ENCODE results near the gene GRB2.
"Not testable (repeated sequence)": the region's sequence is repeated elsewhere in the genome, so short reads cannot be mapped to it uniquely, and the experiment has no call there.

GRB2 gene

GRCh38 chr17:75405365-75406221, at the start of gene GRB2:
TSS of gene GRB2 (minus strand) at chr17:75405678. CDS start at chr17:75393628, 12,050 bp downstream.
- DNase-seq (ENCODE audit: extremely low read depth in 1 of 2, low read depth in 1 of 2) = peak; percentile 99 to 100

DNA sequence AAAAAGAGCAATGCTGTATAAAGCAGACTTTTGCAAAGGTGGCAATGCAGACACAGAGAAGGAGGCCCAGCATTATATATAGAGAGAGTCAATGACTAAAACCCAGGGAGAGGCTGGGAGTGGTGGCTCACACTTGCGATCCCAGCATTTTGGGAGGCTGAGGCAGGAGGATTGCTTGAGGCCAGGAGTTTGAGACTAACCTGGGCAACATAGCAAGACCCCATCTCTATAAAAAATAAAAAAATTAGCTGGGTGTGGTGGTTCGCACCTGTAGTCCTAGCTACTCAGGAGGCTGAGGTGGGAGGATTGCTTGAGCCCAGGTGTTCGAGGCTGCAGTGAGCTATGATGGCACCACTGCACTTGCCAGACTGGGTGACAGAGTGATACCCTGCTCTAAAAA, 49.2 kb upstream of the GRB2 start:
- DNase-seq (ENCODE audit: extremely low read depth in 1 of 2, low read depth in 1 of 2) = not testable (repeated sequence)

DNA sequence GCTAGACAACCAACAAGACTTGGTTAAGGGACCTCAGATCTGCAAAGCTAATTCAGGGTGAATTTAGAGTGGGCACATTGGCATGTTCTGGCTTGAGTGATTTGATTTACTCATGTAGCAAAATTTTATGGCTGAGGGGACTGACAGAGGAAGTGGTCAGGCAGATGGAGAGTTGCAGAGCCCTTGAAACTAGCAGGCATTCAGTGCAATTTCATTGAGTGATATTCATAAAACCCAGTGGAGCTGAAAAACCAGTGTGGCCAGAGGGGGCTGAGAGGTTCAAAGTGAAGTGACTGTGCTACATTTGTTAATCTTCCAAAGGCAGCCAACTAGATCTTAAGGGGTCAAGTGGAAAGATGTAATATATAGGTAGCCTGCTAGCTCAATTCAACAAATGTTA, 48.7 kb upstream of the GRB2 start:
- no peak for DNase-seq (ENCODE audit: extremely low read depth in 1 of 2, low read depth in 1 of 2)

GRCh38 chr17:75450270-75450669, 44.8 kb upstream of the GRB2 start:
- no peak for DNase-seq (ENCODE audit: extremely low read depth in 1 of 2, low read depth in 1 of 2)

DNA sequence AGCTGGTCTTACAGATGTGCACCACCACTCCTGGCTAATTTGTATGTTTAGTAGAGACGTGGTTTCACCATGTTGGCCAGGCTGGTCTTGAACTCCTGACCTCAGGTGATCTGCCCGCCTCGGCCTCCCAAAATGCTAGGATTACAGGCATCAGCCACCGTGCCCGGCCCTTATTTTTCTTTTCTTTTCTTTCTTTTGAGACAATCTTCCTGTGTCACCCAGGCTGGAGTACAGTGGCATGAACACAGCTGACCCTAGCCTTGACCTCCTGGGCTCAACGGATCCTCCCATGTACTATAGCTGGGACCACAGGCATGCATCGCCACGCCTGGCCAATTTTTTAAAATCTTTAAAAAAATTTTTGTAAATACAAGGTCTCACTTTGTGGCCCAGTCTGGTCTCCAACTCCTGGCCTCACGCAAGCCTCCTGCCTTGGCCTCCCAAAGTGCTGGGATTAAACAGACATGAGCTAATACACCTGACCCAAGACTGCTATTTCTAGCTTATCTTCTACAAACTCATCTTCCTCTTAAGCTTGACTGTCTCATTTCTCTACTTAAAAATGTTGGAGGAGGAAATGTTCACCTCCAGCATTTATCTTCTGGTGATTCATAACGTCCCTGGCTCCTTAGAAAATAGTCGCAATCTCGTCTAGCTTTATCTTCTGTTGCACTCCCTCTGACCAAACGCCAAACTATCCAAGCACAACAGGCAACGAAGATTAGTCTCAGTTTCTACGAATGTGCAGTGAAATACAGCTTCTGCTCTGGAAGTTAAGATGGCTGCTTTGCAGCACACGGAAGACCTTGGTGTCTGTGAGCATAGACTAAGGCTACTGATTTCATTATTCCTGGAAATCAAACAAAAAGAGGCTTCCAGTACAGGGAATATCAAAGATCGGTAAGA, 42.7 kb upstream of the GRB2 start:
- no peak for DNase-seq (ENCODE audit: extremely low read depth in 1 of 2, low read depth in 1 of 2)

DNA sequence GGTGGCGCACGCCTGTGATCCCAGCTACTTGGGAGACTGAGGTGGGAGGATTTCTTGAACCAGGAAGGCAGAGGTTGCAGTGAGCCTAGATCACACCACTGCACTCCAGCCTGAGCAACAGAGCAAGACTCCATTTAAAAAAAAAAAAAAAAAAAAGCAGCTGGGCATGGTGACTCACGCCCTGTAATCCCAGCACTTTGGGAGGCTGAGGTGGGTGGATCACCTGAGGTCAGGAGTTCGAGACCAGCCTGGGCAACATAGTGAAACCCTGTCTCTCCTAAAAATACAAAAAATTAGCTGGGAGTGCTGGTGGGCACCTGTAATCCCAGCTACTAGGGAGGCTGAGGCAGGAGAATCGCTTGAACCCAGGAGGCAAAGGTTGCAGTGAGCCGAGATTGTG, 40.4 kb upstream of the GRB2 start:
- DNase-seq (ENCODE audit: extremely low read depth in 1 of 2, low read depth in 1 of 2) = not testable (repeated sequence)

GRCh38 chr17:75445296-75445695, 39.8 kb upstream of the GRB2 start:
- DNase-seq (ENCODE audit: extremely low read depth in 1 of 2, low read depth in 1 of 2) = no peak

GRCh38 chr17:75442168-75443103, 37.0 kb upstream of the GRB2 start:
- DNase-seq (ENCODE audit: extremely low read depth in 1 of 2, low read depth in 1 of 2) = no peak

DNA sequence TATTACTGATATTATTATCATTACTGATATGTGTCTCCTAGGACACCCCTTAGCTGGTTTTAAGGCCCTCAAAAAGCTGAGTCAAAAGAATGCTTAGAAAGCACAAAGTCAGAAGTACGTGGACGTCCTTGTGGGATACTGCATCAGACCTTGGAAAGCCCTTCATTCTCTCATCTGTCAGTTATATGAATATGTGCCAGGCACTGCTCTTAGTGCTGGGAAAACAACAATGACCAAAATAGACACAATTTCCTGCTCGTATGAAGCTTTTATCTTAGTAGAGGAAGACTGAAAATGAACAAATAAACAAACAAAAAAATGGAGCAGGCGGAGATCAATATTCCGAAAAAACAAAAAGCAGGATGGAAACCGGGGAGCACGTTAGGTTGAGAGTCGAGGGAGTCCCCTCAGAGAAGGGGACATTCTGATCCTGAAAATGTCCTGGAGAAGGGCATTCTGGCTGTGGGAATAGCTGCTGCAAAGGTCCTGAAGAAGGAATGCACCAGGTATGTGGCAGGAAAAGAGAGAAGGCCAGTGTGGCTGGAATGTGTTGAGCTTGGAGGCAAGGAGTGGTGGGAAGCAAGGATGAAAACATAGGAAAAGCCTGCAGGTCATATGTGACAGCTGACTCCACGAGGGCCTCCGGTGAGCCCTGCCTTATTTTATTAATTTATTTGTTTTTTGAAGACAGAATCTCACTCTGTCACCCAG, 35.4 kb upstream of the GRB2 start:
- no peak for DNase-seq (ENCODE audit: extremely low read depth in 1 of 2, low read depth in 1 of 2)

DNA sequence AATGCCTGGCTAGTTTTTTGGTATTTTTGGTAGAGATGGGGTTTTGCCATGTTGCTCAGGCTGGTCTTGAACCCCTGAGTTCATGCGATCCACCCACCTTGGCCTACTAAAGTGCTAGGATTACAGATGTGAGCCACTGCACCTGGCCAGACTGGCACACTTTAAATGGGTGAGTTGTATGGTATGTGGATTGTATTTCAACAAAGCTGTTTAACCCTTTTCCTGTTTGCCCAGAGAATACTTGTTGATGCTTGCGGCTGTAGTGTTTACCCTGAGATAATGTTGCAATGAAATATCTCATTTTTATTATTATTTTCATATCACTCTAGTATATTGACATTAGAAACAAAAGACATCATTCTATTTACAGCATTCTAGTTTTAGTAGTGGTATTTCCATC, 33.8 kb upstream of the GRB2 start:
- DNase-seq (ENCODE audit: extremely low read depth in 1 of 2, low read depth in 1 of 2) = no peak

GRCh38 chr17:75437404-75437803, 31.9 kb upstream of the GRB2 start:
- DNase-seq (ENCODE audit: extremely low read depth in 1 of 2, low read depth in 1 of 2) = not testable (repeated sequence)

DNA sequence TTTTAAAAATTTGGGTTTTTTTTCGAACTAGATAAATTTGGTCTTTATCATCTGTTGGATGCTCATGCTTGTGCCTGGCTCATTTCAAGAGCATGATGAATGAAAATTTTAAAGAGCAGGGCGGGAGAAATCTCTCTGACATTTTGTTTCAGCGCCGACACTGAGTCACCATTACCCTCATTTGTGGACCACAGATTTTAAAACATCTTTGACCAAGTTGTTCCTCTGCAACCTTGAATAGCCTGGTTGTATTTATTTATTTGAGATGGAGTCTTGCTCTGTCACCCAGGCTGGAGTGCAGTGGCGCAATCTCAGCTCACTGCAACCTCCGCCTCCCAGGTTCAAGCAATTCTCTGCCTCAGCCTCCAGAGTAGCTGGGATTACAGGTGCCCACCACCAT, 29.0 kb upstream of the GRB2 start:
- DNase-seq (ENCODE audit: extremely low read depth in 1 of 2, low read depth in 1 of 2) = not testable (repeated sequence)

DNA sequence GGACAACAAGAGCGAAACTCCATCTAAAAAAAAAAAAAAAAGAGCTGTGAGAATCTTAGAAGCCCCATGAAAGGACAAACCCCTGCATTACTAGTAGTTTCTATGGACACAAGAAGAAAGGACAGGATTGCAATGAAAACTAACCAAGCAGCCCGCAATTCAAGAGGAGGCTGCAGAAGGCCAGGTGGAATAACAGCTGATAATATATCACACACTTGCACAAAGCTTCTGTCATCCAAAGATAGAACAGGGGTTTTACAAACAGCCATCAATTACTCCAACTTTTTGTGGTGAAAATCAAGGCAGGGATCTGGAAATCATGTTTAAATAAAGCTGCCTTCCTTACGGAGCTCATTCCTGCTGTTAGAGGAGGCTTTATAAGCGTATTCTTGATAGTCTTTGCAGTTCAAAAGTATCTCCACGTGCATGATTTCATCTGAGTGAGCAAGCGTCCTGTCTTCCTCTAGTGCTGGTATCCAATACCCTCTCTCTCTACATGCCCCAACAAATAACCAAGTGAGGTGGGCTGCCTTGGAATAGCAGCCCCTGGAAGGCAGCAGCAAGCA, 27.8 kb upstream of the GRB2 start:
- no peak for DNase-seq (ENCODE audit: extremely low read depth in 1 of 2, low read depth in 1 of 2)

- DNase-seq (ENCODE audit: extremely low read depth in 1 of 2, low read depth in 1 of 2) = no peak
Measured at GRCh38 chr17:75430159-75430974, 24.9 kb upstream of the GRB2 start.

- no peak for DNase-seq (ENCODE audit: extremely low read depth in 1 of 2, low read depth in 1 of 2)
Measured at GRCh38 chr17:75428543-75429469, 23.3 kb upstream of the GRB2 start.

- no peak for DNase-seq (ENCODE audit: extremely low read depth in 1 of 2, low read depth in 1 of 2)
Measured at GRCh38 chr17:75418531-75418930, 13.1 kb upstream of the GRB2 start.

GRCh38 chr17:75417054-75417580, 11.6 kb upstream of the GRB2 start:
- no peak for DNase-seq (ENCODE audit: extremely low read depth in 1 of 2, low read depth in 1 of 2)

DNA sequence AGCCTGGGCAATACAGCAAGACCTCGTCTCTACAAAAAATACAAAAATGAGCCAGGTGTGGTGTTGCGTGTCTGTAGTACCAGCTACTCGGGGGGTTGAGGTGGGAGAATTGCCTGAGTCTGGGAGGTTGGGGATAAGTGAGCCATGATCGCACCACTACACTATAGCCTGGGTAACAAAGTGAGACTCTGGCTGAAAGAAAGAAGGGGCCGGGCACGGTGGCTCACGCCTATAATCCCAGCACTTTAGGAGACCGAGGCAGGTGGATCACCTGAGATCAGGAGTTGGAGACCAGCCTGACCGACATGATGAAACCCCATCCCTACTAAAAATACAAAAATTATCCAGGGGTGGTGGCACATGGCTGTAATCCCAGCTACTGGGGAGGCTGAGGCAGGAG, 10.5 kb upstream of the GRB2 start:
- no peak for DNase-seq (ENCODE audit: extremely low read depth in 1 of 2, low read depth in 1 of 2)

All from stimulated activated CD8-positive, alpha-beta memory T cell treated with anti-CD3 and anti-CD28 coated beads, Interleukin-7, amount 100 ng/mL, for 48 hours (primary cell).